ENCODE data around the gene ANLN. TPM values are rescaled to one million over a fixed set of nuclear protein-coding genes. Genes with fewer than 3 reads are reported as not detected.

Gene ANLN
- total and polyA plus RNA-seq, 8 donors = 0.02 to 2.3 (median 0.43) TPM

- intact Hi-C loops (cut with DNase I) = no loop called here
- no peak overlapping the region for H3K4me3 ChIP-seq
- ATAC-seq (no peak), DNase-seq (no peak), FAIRE-seq (no peak)
- H3K27ac ChIP-seq = no peak overlapping the region
- H3K27me3 ChIP-seq = no peaks in the 10 kb centered on the region
- peaks cover 0 to 10% (median 3%) of the 10 kb centered on the region in 3 donors for H3K4me1 ChIP-seq
- no peaks in the 10 kb centered on the region for H3K36me3 ChIP-seq
- no peaks in the 10 kb centered on the region for H3K9me3 ChIP-seq
- no peak for TF ChIP-seq CTCF (IDR thresholded peaks at IDR 0.05)
- 95 to 99% methylated on average over 3 of the region's 3 CpGs for WGBS, 2 donors
Observed at GRCh38 chr7:36348771-36349170, 40.9 kb upstream of the ANLN start.

- no peak overlapping the region for H3K27ac ChIP-seq
Observed at GRCh38 chr7:36349626-36350025, 40.0 kb upstream of the ANLN start.

GRCh38 chr7:36355490-36355889 lies 34.2 kb upstream of the ANLN start:
- WGBS, 2 donors = 21 to 25% methylated on average over 3 of the region's 3 CpGs
- peaks cover 6 to 10% (median 7%) of the 10 kb centered on the region in 3 donors for H3K4me1 ChIP-seq
- H3K9me3 ChIP-seq = no peaks in the 10 kb centered on the region
- intact Hi-C loops (cut with DNase I) = no loop called here
- ATAC-seq (no peak), FAIRE-seq (no peak), DNase-seq (no peak)
- no peak overlapping the region for H3K27ac ChIP-seq
- no peaks in the 10 kb centered on the region for H3K27me3 ChIP-seq
- H3K36me3 ChIP-seq = no peaks in the 10 kb centered on the region
- no peak overlapping the region for H3K4me3 ChIP-seq
- no peak for TF ChIP-seq CTCF (IDR thresholded peaks at IDR 0.05)

More at GRCh38 chr7:36349626-36350025, 40.0 kb upstream of the ANLN start:
- 58 to 66% methylated on average over 2 of the region's 2 CpGs for WGBS, 2 donors
- intact Hi-C loops (cut with DNase I) = no loop called here
- H3K9me3 ChIP-seq = no peaks in the 10 kb centered on the region
- ATAC-seq (peak in 3 of 4 donors; percentile 50 to 72 (median 71)), FAIRE-seq (no peak), DNase-seq (no peak)
- no peak overlapping the region for H3K4me3 ChIP-seq
- H3K27me3 ChIP-seq = no peaks in the 10 kb centered on the region
- H3K36me3 ChIP-seq = no peaks in the 10 kb centered on the region
- H3K4me1 ChIP-seq = peaks cover 0 to 10% (median 3%) of the 10 kb centered on the region in 3 donors
- no peak for TF ChIP-seq CTCF (IDR thresholded peaks at IDR 0.05)

GRCh38 chr7:36357054-36357453 lies 32.6 kb upstream of the ANLN start:
- Histone ChIP-seq H3K27ac (no peak overlapping the region), H3K27me3 (no peaks in the 10 kb centered on the region), H3K4me1 (peaks cover 6 to 10% (median 7%) of the 10 kb centered on the region in 3 donors), H3K9me3 (no peaks in the 10 kb centered on the region), H3K36me3 (no peaks in the 10 kb centered on the region), H3K4me3 (no peak overlapping the region)
- intact Hi-C loops (cut with DNase I) = no loop called here
- ATAC-seq (peak in 3 of 4 donors; percentile 48 to 79 (median 75)), DNase-seq (no peak), FAIRE-seq (no peak)
- 54 to 59% methylated on average over 3 of the region's 3 CpGs for WGBS, 2 donors
- TF ChIP-seq CTCF (IDR thresholded peaks at IDR 0.05) = no peak

- ATAC-seq (no peak), FAIRE-seq (no peak)
- WGBS, 2 donors = 61 to 70% methylated on average over 1 of the region's 1 CpG
Observed at GRCh38 chr7:36358589-36358988, 31.1 kb upstream of the ANLN start.

More at GRCh38 chr7:36358589-36358988, 31.1 kb upstream of the ANLN start:
- H3K36me3 ChIP-seq = no peaks in the 10 kb centered on the region
- no peak for TF ChIP-seq CTCF (IDR thresholded peaks at IDR 0.05)
- intact Hi-C loops (cut with DNase I) = no loop called here
- H3K27ac ChIP-seq = no peak overlapping the region
- no peak for DNase-seq
- no peaks in the 10 kb centered on the region for H3K9me3 ChIP-seq
- H3K4me3 ChIP-seq = no peak overlapping the region
- no peaks in the 10 kb centered on the region for H3K27me3 ChIP-seq
- H3K4me1 ChIP-seq = peaks cover 6 to 10% (median 7%) of the 10 kb centered on the region in 3 donors
